HG02885 (cell line): ENCODE results near the gene PCDHA2.
"Not testable (repeated sequence)": the region's sequence is repeated elsewhere in the genome, so short reads cannot be mapped to it uniquely, and the experiment has no call there.

ENCODE experiments used
- ATAC-seq: cut with Tn5 transposase; IDR thresholded peaks from one replicate; pipeline ENCODE4 v1.9.1; 2021; ENCODE audit warnings: mild to moderate bottlenecking; ENCODE audit not compliant: unreplicated experiment, poor library complexity

Gene PCDHA2

DNA sequence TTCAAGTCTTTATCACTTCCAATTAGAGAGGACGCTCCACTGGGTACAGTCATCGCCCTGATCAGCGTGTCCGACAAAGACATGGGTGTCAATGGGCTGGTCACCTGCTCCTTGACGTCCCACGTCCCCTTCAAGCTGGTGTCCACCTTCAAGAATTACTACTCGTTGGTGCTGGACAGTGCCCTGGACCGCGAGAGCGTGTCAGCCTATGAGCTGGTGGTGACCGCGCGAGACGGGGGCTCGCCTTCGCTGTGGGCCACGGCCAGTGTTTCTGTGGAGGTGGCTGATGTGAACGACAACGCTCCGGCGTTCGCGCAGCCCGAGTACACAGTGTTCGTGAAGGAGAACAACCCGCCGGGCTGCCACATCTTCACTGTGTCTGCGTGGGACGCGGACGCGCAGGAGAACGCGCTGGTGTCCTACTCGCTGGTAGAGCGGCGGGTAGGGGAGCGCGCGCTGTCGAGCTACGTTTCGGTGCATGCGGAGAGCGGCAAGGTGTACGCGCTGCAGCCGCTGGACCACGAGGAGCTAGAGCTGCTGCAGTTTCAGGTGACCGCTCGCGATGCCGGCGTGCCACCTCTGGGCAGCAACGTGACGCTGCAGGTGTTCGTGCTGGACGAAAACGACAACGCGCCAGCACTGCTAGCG is 13.7 kb downstream of the PCDHA2 start:
- not testable (repeated sequence) for ATAC-seq

DNA sequence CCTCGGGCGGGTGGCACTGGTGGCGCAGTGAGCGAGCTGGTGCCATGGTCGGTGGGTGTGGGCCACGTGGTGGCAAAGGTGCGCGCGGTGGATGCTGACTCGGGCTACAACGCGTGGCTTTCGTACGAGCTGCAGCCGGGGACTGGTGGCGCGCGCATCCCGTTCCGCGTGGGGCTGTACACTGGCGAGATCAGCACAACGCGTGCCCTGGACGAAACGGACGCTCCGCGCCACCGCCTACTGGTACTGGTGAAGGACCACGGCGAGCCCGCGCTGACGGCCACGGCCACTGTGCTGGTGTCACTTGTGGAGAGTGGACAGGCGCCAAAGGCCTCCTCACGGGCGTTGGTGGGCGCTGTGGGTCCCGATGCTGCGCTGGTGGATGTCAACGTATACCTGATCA is 14.2 kb downstream of the PCDHA2 start:
- no peak for ATAC-seq

DNA sequence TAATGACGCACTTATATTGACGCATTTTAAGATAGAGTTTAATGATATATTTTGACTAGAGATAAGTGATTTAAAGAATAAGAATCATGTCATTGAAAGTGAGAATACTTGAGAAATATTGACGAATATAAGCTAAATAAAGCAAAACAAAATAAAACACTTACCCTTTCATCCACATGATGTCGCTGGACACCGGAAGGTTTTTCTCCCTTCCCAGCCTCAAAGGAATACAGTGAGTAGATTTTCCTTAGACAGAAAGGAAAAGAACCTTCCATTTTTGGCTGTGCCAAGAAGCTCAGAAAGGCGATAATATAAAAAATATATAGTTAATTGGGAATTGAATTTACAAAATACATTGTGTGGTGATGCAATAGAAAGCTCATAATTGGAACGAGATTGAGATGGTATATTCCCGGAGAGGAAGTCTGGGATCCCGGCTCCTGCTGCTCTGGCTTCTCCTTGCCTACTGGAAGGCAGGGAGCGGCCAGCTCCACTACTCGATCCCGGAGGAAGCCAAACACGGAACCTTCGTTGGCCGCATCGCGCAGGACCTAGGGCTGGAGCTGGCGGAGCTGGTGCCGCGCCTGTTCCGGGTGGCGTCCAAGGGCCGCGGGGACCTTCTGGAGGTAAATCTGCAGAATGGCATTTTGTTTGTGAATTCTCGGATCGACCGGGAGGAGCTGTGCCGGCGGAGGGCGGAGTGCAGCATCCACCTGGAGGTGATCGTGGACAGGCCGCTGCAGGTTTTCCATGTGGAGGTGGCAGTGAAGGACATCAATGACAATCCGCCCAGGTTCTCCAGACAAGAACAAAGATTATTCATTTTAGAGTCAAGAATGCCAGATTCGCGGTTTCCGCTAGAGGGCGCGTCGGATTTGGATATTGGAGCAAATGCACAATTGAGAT is 27.0 kb downstream of the PCDHA2 start, which contains the start of gene PCDHA5:
PCDHA5 (plus strand) TSS at position 239 of the 906 bp plus-strand sequence.
- ATAC-seq, result no peak

DNA sequence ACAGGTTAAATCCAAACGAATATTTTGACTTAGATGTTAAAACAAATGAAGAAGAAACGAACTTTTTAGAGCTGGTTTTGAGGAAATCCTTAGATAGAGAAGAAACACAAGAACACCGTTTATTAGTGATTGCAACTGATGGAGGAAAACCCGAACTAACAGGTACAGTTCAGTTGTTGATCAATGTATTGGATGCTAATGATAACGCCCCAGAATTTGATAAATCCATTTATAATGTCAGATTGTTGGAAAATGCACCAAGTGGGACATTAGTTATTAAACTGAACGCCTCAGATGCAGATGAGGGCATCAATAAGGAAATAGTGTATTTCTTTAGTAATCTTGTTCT is 27.6 kb downstream of the PCDHA2 start:
- ATAC-seq, result no peak

DNA sequence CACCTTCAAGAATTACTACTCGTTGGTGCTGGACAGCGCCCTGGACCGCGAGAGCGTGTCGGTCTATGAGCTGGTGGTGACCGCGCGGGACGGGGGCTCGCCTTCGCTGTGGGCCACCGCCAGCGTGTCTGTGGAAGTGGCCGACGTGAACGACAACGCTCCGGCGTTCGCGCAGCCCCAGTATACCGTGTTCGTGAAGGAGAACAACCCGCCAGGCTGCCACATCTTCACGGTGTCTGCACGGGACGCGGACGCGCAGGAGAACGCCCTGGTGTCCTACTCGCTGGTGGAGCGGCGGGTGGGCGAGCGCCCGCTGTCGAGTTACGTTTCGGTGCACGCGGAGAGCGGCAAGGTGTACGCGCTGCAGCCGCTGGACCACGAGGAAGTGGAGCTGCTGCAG is 28.3 kb downstream of the PCDHA2 start:
- not testable (repeated sequence) for ATAC-seq

DNA sequence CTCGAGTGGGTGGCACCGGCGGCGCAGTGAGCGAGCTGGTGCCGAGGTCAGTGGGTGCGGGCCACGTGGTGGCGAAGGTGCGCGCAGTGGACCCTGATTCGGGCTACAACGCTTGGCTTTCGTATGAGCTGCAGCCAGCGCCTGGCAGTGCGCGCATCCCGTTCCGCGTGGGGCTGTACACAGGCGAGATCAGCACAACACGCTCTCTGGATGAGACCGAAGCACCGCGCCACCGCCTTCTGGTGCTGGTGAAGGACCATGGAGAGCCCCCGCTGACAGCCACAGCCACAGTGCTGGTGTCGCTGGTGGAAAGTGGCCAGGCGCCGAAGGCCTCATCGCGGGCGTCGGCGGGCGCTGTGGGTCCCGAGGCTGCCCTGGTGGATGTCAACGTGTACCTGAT is 28.8 kb downstream of the PCDHA2 start:
- ATAC-seq, result no peak

DNA sequence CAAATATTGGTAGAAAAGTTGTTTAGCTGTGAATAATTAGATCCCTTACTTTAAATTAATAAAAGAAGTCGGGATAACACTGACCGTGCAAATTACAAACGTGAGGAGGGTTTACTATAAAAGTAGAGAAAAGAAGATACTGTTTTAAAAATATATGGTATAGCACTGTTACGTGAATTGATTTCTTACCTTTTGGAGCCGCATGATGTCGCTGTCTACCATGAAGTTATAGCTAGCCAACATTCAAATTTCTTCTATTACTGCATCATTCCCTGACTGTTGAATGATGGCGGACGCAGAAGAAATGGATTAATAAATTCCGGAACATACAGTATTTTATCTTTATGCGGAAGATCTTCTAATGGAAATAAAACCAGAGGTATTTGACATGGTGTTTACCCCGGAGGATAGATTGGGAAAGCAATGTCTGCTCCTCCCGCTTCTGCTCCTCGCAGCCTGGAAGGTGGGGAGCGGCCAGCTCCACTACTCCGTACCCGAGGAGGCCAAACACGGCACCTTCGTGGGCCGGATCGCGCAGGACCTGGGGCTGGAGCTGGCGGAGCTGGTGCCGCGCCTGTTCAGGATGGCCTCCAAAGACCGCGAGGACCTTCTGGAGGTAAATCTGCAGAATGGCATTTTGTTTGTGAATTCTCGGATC is 33.2 kb downstream of the PCDHA2 start, which contains the start of gene PCDHA6:
PCDHA6 (plus strand) TSS at position 257 of the 658 bp plus-strand sequence; CDS start at position 389, 132 bp downstream.
- ATAC-seq, result no peak

DNA sequence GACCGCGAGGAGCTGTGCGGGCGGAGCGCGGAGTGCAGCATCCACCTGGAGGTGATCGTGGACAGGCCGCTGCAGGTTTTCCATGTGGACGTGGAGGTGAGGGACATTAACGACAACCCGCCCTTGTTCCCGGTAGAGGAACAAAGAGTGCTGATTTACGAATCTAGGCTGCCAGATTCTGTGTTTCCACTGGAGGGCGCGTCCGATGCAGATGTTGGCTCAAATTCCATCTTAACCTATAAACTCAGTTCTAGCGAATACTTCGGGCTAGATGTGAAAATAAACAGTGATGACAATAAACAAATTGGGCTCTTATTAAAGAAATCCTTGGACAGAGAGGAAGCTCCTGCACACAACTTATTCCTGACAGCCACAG is 33.7 kb downstream of the PCDHA2 start:
- ATAC-seq, result no peak

DNA sequence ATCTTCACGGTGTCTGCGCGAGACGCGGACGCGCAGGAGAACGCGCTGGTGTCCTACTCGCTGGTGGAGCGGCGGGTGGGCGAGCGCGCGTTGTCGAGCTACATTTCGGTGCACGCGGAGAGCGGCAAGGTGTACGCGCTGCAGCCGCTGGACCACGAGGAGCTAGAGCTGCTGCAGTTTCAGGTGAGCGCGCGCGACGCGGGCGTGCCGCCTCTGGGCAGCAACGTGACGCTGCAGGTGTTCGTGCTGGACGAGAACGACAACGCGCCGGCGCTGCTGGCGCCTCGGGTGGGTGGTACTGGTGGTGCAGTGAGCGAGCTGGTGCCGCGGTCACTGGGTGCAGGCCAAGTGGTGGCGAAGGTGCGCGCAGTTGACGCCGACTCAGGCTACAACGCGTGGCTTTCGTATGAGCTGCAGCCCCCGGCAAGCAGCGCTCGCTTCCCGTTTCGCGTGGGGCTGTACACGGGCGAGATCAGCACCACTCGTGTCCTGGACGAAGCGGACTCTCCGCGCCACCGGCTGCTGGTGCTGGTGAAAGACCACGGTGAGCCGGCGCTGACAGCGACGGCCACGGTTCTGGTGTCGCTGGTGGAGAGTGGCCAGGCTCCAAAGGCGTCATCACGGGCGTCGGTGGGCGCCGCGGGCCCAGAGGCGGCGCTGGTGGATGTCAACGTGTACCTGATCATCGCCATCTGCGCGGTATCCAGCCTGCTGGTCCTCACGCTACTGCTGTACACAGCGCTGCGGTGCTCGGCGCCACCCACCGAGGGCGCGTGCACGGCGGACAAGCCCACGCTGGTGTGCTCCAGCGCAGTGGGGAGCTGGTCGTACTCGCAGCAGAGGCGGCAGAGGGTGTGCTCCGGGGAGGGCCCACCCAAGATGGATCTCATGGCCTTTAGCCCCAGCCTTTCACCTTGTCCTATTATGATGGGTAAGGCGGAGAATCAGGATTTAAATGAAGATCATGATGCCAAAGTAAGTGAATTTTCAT is 35.2 kb downstream of the PCDHA2 start:
- ATAC-seq, result not testable (repeated sequence)

DNA sequence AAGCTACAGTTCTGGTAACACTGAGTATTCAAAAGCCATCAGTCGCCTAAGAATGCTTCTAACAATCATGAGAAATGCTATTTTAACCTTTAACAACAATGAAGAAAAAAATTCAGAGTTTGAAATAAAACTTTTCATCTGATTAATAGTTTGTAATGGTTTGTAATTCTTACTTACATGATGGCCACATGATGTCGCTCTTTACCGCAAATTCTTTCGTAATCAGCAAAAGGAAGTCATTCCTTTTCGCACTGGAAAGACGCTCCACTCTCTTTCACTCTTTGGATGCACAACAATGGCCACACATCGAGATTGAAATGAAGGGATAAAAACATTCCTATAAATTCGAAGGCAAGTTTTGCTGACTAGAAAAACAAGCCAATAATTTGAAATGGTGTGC is 39.3 kb downstream of the PCDHA2 start, which contains the start of gene PCDHA7:
PCDHA7 (plus strand) TSS at position 277 of the 400 bp plus-strand sequence; CDS start at position 392, 115 bp downstream.
- no peak for ATAC-seq

DNA sequence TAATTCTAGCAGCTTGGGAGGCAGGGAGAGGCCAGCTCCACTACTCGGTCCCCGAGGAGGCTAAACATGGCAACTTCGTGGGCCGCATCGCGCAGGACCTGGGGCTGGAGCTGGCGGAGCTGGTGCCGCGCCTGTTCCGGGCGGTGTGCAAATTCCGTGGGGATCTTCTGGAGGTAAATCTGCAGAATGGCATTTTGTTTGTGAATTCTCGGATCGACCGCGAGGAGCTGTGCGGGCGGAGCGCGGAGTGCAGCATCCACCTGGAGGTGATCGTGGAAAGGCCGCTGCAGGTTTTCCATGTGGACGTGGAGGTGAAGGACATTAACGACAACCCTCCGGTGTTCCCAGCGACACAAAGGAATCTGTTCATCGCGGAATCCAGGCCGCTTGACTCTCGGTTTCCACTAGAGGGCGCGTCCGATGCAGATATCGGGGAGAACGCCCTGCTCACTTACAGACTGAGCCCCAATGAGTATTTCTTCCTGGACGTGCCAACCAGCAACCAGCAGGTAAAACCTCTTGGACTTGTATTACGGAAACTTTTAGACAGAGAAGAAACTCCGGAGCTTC is 39.9 kb downstream of the PCDHA2 start:
- ATAC-seq, result not testable (repeated sequence)

DNA sequence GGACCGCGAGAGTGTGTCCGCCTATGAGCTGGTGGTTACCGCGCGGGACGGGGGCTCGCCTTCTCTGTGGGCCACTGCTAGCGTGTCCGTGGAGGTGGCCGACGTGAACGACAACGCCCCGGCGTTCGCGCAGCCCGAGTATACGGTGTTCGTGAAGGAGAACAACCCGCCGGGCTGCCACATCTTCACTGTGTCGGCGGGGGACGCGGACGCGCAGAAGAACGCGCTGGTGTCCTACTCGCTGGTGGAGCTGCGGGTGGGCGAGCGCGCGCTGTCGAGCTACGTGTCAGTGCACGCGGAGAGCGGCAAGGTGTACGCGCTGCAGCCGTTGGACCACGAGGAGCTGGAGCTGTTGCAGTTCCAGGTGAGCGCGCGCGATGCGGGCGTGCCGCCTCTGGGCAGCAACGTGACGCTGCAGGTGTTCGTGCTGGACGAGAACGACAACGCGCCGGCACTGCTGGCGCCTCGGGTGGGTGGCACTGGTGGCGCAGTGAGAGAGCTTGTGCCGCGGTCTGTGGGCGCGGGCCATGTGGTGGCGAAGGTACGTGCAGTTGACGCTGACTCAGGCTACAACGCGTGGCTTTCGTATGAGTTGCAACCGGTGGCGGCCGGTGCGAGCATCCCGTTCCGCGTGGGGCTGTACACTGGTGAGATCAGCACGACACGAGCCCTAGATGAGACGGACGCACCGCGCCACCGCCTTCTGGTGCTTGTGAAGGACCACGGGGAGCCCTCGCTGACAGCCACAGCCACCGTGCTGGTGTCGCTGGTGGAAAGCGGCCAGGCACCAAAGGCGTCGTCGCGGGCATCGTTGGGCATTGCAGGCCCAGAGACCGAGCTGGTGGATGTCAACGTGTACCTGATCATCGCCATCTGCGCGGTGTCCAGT is 41.2 kb downstream of the PCDHA2 start:
- no peak for ATAC-seq

DNA sequence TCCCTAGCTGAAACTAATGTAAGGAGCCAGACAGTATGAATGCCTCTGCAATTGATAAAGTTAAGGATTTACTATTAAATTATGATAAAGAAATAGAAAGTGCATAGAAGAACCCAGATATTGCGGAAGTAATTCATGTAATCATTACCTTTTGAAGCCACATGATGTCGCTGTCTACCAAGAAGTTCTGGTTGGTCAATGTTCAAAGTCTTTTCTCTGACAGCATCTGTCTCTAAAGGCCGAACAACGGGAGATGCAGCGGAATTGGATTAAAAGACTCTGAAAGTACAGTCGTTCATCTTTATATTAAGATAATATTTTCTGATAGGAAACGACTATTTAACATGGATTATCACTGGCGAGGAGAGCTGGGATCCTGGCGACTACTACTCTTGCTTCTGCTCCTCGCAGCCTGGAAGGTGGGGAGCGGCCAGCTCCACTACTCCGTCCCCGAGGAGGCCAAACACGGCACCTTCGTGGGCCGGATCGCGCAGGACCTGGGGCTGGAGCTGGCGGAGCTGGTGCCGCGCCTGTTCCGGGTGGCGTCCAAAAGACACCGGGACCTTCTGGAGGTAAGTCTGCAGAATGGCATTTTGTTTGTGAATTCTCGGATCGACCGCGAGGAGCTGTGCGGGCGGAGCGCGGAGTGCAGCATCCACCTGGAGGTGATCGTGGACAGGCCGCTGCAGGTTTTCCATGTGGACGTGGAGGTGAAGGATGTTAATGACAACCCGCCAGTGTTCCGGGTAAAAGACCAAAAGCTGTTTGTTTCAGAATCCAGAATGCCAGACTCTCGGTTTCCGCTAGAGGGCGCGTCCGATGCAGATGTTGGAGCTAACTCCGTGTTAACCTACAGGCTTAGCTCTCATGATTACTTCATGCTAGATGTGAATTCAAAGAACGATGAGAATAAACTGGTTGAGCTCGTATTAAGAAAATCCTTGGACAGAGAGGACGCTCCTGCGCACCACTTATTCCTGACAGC is 46.6 kb downstream of the PCDHA2 start, which contains the start of gene PCDHA8:
PCDHA8 (plus strand) TSS at position 210 of the 985 bp plus-strand sequence; CDS start at position 345, 135 bp downstream.
- no peak for ATAC-seq

DNA sequence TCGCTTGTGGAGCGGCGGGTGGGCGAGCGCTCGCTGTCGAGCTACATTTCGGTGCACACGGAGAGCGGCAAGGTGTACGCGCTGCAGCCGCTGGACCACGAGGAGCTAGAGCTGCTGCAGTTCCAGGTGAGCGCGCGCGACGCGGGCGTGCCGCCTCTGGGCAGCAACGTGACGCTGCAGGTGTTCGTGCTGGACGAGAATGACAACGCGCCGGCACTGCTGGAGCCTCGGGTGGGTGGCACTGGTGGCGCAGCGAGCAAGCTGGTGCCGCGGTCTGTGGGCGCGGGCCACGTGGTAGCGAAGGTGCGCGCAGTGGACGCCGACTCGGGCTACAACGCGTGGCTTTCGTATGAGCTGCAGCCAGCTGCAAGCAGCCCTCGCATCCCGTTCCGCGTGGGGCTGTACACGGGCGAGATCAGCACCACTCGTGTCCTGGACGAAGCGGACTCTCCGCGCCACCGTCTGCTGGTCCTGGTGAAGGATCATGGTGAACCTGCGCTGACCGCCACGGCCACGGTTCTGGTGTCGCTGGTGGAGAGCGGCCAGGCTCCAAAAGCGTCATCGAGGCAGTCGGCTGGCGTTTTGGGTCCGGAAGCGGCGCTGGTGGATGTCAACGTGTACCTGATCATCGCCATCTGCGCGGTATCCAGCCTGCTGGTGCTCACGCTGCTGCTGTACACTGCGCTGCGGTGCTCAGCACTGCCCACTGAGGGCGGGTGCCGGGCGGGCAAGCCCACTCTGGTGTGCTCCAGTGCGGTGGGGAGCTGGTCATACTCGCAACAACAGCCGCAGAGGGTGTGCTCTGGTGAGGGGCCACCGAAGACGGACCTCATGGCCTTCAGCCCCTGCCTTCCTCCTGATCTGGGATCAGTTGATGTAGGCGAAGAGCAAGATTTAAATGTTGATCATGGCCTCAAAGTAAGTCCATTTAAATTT is 48.4 kb downstream of the PCDHA2 start:
- no peak for ATAC-seq
